Stimulated activated CD8-positive, alpha-beta memory T cell treated with anti-CD3 and anti-CD28 coated beads, Interleukin-12 subunit alpha, Interleukin-12 subunit beta, amount 100 ng/mL, for 24 hours (primary cell): Measurements from ENCODE around the gene SERPINE1.
"Not testable (repeated sequence)": the region's sequence is repeated elsewhere in the genome, so short reads cannot be mapped to it uniquely, and the experiment has no call there.

Source experiments
- DNase-seq: peaks from one replicate; pipeline ENCODE4 v3.0.0-alpha.2; 2020; ENCODE audit errors: extremely low read depth

Gene SERPINE1

GRCh38 chr7:101124376-101125056 is 2.4 kb upstream of the SERPINE1 start:
- no peak for DNase-seq

- DNase-seq = no peak
These were observed 784 bp upstream of the SERPINE1 start for GRCh38 chr7:101125989-101126650.

- no peak for DNase-seq
These were observed 646 bp downstream of the SERPINE1 start for GRCh38 chr7:101127460-101128039.

GRCh38 chr7:101128040-101128834 is 1.3 kb downstream of the SERPINE1 start:
- no peak for DNase-seq

GRCh38 chr7:101129603-101130117 is 2.8 kb downstream of the SERPINE1 start:
- no peak for DNase-seq

GRCh38 chr7:101132626-101133600 is 6.0 kb downstream of the SERPINE1 start:
- DNase-seq = not testable (repeated sequence)

- DNase-seq = no peak
These were observed 6.9 kb downstream of the SERPINE1 start for GRCh38 chr7:101133621-101134398.

- no peak for DNase-seq
These were observed 7.6 kb downstream of the SERPINE1 start for GRCh38 chr7:101134399-101134980.

GRCh38 chr7:101137651-101138212 is 10.8 kb downstream of the SERPINE1 start:
- DNase-seq = no peak

GRCh38 chr7:101138213-101138870 is 11.4 kb downstream of the SERPINE1 start:
- DNase-seq = peak; percentile 76

- DNase-seq = no peak
These were observed 13.4 kb downstream of the SERPINE1 start for GRCh38 chr7:101140339-101140699.

GRCh38 chr7:101140746-101141382 is 14.0 kb downstream of the SERPINE1 start:
- DNase-seq = no peak

GRCh38 chr7:101151908-101152651 is 25.2 kb downstream of the SERPINE1 start:
- no peak for DNase-seq

- DNase-seq = peak; percentile 77
These were observed 27.2 kb downstream of the SERPINE1 start, which contains the start of gene AP1S1 for GRCh38 chr7:101153969-101154692. TSS of gene AP1S1 (plus strand) at chr7:101154476. CDS start at chr7:101154515, 39 bp downstream.

GRCh38 chr7:101154693-101155102 is 27.8 kb downstream of the SERPINE1 start:
- no peak for DNase-seq

- DNase-seq = no peak
These were observed 28.4 kb downstream of the SERPINE1 start for GRCh38 chr7:101155303-101155702.

GRCh38 chr7:101156277-101156676 is 29.4 kb downstream of the SERPINE1 start:
- no peak for DNase-seq
